HepG2 (cell line): ENCODE data around the gene SAE1. TPM values are rescaled to one million over a fixed set of nuclear protein-coding genes. Genes with fewer than 3 reads are reported as not detected.

ENCODE experiments used
- CBFB ChIP-seq: sonication (generic); formaldehyde crosslinking; IDR thresholded peaks from 2 replicates; pipeline ENCODE4 v1.4.0; 2020; ENCODE audit warnings: missing genetic modification reagents
- NFKBIZ ChIP-seq: IDR thresholded peaks from 2 replicates; pipeline ENCODE4 v1.6.1; 2018; ENCODE audit warnings: missing genetic modification reagents, missing compliant biosample characterization
- NFYC ChIP-seq: IDR thresholded peaks from 2 replicates; pipeline ENCODE4 v1.6.1; 2016; ENCODE audit warnings: missing genetic modification reagents, missing compliant biosample characterization
- PTBP1 ChIP-seq: fragments of 200-400 bp; formaldehyde crosslinking; IDR thresholded peaks from 2 replicates; pipeline ENCODE4 v1.6.1; 2018; ENCODE audit warnings: low read length, low read depth; ENCODE audit not compliant: poor library complexity, severe bottlenecking
- RAD51 ChIP-seq: fragments of 450-650 bp; IDR thresholded peaks from 2 replicates; pipeline ENCODE4 v1.6.1; 2016; ENCODE audit warnings: borderline replicate concordance
- SATB2 ChIP-seq: sonication (generic); formaldehyde crosslinking; IDR thresholded peaks from 2 replicates; pipeline ENCODE4 v1.5.0; 2020; ENCODE audit warnings: missing genetic modification reagents
- TAF1 ChIP-seq: sonication (generic); formaldehyde crosslinking; IDR thresholded peaks from 2 replicates; pipeline ENCODE4 v1.4.0; 2020; ENCODE audit warnings: missing genetic modification reagents
- TEF ChIP-seq: sonication (generic); formaldehyde crosslinking; IDR thresholded peaks from 2 replicates; pipeline ENCODE4 v1.5.0; 2020; ENCODE audit warnings: missing genetic modification reagents
- TMF1 ChIP-seq: sonication (generic); formaldehyde crosslinking; IDR thresholded peaks from 2 replicates; pipeline ENCODE4 v1.8.1; 2022; ENCODE audit warnings: low read depth, missing genetic modification reagents
- ZBTB4 ChIP-seq: sonication (generic); formaldehyde crosslinking; IDR thresholded peaks from 2 replicates; pipeline ENCODE4 v1.4.0; 2020; ENCODE audit warnings: missing genetic modification reagents, mild to moderate bottlenecking, borderline replicate concordance
- ZFP82 ChIP-seq: sonication (generic); formaldehyde crosslinking; IDR thresholded peaks from 2 replicates; pipeline ENCODE4 v1.5.1; 2020; ENCODE audit warnings: mild to moderate bottlenecking, missing genetic modification reagents, borderline replicate concordance
- ZNF260 ChIP-seq: sonication (generic); formaldehyde crosslinking; IDR thresholded peaks from 2 replicates; pipeline ENCODE4 v1.4.0; 2020; ENCODE audit warnings: missing genetic modification reagents, low read depth, mild to moderate bottlenecking, borderline replicate concordance
- ZNF280B ChIP-seq: sonication (generic); formaldehyde crosslinking; IDR thresholded peaks from 2 replicates; pipeline ENCODE4 v1.5.0; 2020; ENCODE audit warnings: missing genetic modification reagents, mild to moderate bottlenecking, borderline replicate concordance
- ZNF383 ChIP-seq: sonication (generic); formaldehyde crosslinking; IDR thresholded peaks from 2 replicates; pipeline ENCODE4 v1.4.0; 2020; ENCODE audit warnings: missing genetic modification reagents, mild to moderate bottlenecking, borderline replicate concordance
- ZNF704 ChIP-seq: sonication (generic); formaldehyde crosslinking; IDR thresholded peaks from 2 replicates; pipeline ENCODE4 v1.8.1; 2023; ENCODE audit warnings: mild to moderate bottlenecking, inconsistent platforms, moderate library complexity, missing genetic modification reagents, borderline replicate concordance
- ZNF773 ChIP-seq: sonication (generic); formaldehyde crosslinking; IDR thresholded peaks from 2 replicates; pipeline ENCODE4 v1.4.0; 2020; ENCODE audit warnings: missing genetic modification reagents, borderline replicate concordance
- polyA plus RNA-seq, 8 experiments: library from polyadenylated mRNA; depleted of rRNA in 3 of 8; stranded (reverse) in 7 of 8; unstranded in 1 of 8; fragments of >200 nt; fragmentation: Illumina TruSeq in 4 of 8; extraction: Trizol in 4 of 8; gene quantifications; 2 replicates each; pipeline versions ENCODE4 v1.2.1 to v1.2.3, GENCODE V29; 2011 to 2016; ENCODE audit warnings: low read depth in 4 of 8, missing spikeins in 1 of 8, mixed read lengths in 1 of 8; ENCODE audit not compliant: insufficient read depth in 1 of 8
- total RNA-seq, 5 experiments: library from RNA; depleted of rRNA; stranded (reverse); fragments of >200 nt; fragmentation: Illumina TruSeq; extraction: Trizol; gene quantifications; 2 replicates each; pipeline ENCODE4 v1.2.3, GENCODE V29; 2016; ENCODE audit warnings: low read depth in 1 of 5
- TF ChIP-seq, protein P1 (sequence below): sonication (generic); formaldehyde crosslinking; IDR thresholded peaks from 2 replicates; pipeline ENCODE4 v1.8.0; 2022; ENCODE audit warnings: missing genetic modification reagents, low read depth, mild to moderate bottlenecking, borderline replicate concordance
- TF ChIP-seq, protein P2 (sequence below): sonication (generic); formaldehyde crosslinking; IDR thresholded peaks from 2 replicates; pipeline ENCODE4 v1.4.0; 2020; ENCODE audit warnings: missing genetic modification reagents

Gene SAE1
- total and polyA plus RNA-seq, 2 of the 13 experiments (the other 11 are each of a cell fraction or from before 2014, with no cell fraction given) = 87.6 to 197 TPM

- TF ChIP-seq, protein P1, sequence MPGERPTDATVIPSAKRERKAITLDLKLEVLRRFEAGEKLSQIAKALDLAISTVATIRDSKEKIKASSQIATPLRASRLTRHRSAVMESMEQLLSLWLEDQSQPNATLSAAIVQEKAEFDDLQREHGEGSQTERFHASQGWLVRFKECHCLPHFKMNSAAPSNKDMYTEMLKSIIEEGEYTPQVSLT (CRISPR knock-in tag) = no peak
- peak; percentile 86 for TF ChIP-seq TAF1 (CRISPR knock-in tag)
- TF ChIP-seq TMF1 (CRISPR knock-in tag) = no peak
- TF ChIP-seq RAD51 = no peak
- TF ChIP-seq, protein P2, sequence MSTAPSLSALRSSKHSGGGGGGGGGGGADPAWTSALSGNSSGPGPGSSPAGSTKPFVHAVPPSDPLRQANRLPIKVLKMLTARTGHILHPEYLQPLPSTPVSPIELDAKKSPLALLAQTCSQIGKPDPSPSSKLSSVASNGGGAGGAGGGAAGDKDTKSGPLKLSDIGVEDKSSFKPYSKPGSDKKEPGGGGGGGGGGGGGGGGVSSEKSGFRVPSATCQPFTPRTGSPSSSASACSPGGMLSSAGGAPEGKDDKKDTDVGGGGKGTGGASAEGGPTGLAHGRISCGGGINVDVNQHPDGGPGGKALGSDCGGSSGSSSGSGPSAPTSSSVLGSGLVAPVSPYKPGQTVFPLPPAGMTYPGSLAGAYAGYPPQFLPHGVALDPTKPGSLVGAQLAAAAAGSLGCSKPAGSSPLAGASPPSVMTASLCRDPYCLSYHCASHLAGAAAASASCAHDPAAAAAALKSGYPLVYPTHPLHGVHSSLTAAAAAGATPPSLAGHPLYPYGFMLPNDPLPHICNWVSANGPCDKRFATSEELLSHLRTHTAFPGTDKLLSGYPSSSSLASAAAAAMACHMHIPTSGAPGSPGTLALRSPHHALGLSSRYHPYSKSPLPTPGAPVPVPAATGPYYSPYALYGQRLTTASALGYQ = peak; percentile 14; the same call in 1 of the 2 replicates
- no peak; the same call in 1 of the 2 replicates for TF ChIP-seq ZNF704
- TF ChIP-seq TEF = 0 out of 2 replicates have a peak, but pooled peaks have one; percentile 46
- TF ChIP-seq ZNF260 (CRISPR knock-in tag) = no peak
- TF ChIP-seq CBFB (CRISPR knock-in tag) = no peak
- no peak for TF ChIP-seq ZBTB4 (CRISPR knock-in tag)
- no peak for TF ChIP-seq NFKBIZ (CRISPR knock-in tag)
- no peak for TF ChIP-seq ZNF280B (CRISPR knock-in tag)
- no peak for TF ChIP-seq SATB2
- TF ChIP-seq ZNF383 (CRISPR knock-in tag) = no peak
- TF ChIP-seq ZFP82 = 0 out of 2 replicates have a peak, but pooled peaks have one; percentile 25
- TF ChIP-seq NFYC (CRISPR knock-in tag) = no peak
- TF ChIP-seq ZNF773 (CRISPR knock-in tag) = no peak
- peak; percentile 86 for TF ChIP-seq PTBP1
Measured at GRCh38 chr19:47112166-47112996, 18.3 kb upstream of the SAE1 start (continued).
